Fibroblast of lung (primary cell): ENCODE measurements around the gene ANKRD22.

Experiments used
- EZH2 ChIP-seq: IDR thresholded peaks from 2 replicates; pipeline ENCODE4 v1.5.1; 2012; ENCODE audit warnings: low read length, control low read depth, mild to moderate bottlenecking; ENCODE audit errors: missing control alignments
- TF ChIP-seq, protein P1 (sequence below), 2 donors: IDR thresholded peaks in 1 of 2; conservative IDR thresholded peaks in 1 of 2; 1 replicate in 1 of 2; 2 replicates in 1 of 2; pipeline ENCODE4 v1.5.1; 2011 to 2012; ENCODE audit warnings: low read length in 2 of 2, control low read depth in 1 of 2, inconsistent platforms in 1 of 2, low read depth in 1 of 2, mild to moderate bottlenecking in 1 of 2

GRCh38 chr10:88782222-88782621, 69.4 kb downstream of the ANKRD22 start:
- TF ChIP-seq, protein P1, sequence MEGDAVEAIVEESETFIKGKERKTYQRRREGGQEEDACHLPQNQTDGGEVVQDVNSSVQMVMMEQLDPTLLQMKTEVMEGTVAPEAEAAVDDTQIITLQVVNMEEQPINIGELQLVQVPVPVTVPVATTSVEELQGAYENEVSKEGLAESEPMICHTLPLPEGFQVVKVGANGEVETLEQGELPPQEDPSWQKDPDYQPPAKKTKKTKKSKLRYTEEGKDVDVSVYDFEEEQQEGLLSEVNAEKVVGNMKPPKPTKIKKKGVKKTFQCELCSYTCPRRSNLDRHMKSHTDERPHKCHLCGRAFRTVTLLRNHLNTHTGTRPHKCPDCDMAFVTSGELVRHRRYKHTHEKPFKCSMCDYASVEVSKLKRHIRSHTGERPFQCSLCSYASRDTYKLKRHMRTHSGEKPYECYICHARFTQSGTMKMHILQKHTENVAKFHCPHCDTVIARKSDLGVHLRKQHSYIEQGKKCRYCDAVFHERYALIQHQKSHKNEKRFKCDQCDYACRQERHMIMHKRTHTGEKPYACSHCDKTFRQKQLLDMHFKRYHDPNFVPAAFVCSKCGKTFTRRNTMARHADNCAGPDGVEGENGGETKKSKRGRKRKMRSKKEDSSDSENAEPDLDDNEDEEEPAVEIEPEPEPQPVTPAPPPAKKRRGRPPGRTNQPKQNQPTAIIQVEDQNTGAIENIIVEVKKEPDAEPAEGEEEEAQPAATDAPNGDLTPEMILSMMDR (conservative IDR thresholded peaks at IDR 0.05 in 1 of 2, IDR thresholded peaks at IDR 0.05 in 1 of 2; ENCODE audit: low read depth in 1 of 2, low read length in 2 of 2): no peak
- no peak for TF ChIP-seq EZH2
